ENCODE results near the gene ADCK2.
"Not testable (repeated sequence)": the region's sequence is repeated elsewhere in the genome, so short reads cannot be mapped to it uniquely, and the experiment has no call there.

The ADCK2 gene

GRCh38 chr7:140695381-140695780, 22.6 kb downstream of the ADCK2 start:
- DNase-seq (ENCODE audit: low read depth) = no peak

GRCh38 chr7:140696024-140696679, 23.4 kb downstream of the ADCK2 start:
- DNase-seq (ENCODE audit: low read depth) = peak; percentile 90

- DNase-seq (ENCODE audit: low read depth) = peak; percentile 20
These were observed 24.1 kb downstream of the ADCK2 start, which contains the start of gene NDUFB2 for GRCh38 chr7:140696680-140697446. TSS of gene NDUFB2 (plus strand) at chr7:140696708. CDS start at chr7:140696745, 37 bp downstream.

- DNase-seq (ENCODE audit: low read depth) = no peak
These were observed 24.9 kb downstream of the ADCK2 start for GRCh38 chr7:140697447-140698143.

- DNase-seq (ENCODE audit: low read depth) = no peak
These were observed 25.7 kb downstream of the ADCK2 start for GRCh38 chr7:140698477-140698876.

GRCh38 chr7:140702774-140703173, 30.0 kb downstream of the ADCK2 start:
- no peak for DNase-seq (ENCODE audit: low read depth)

GRCh38 chr7:140704205-140704604, 31.5 kb downstream of the ADCK2 start:
- DNase-seq (ENCODE audit: low read depth) = no peak

GRCh38 chr7:140707132-140707531, 34.4 kb downstream of the ADCK2 start:
- DNase-seq (ENCODE audit: low read depth) = no peak

GRCh38 chr7:140708764-140709163, 36.0 kb downstream of the ADCK2 start:
- DNase-seq (ENCODE audit: low read depth) = not testable (repeated sequence)

- not testable (repeated sequence) for DNase-seq (ENCODE audit: low read depth)
These were observed 39.6 kb downstream of the ADCK2 start for GRCh38 chr7:140712392-140712791.

GRCh38 chr7:140714331-140715040, 41.7 kb downstream of the ADCK2 start:
- no peak for DNase-seq (ENCODE audit: low read depth)

GRCh38 chr7:140719721-140720120, 47.0 kb downstream of the ADCK2 start:
- no peak for DNase-seq (ENCODE audit: low read depth)

GRCh38 chr7:140722254-140722653, 49.5 kb downstream of the ADCK2 start:
- no peak for DNase-seq (ENCODE audit: low read depth)

- DNase-seq (ENCODE audit: low read depth) = no peak
These were observed 50.3 kb downstream of the ADCK2 start for GRCh38 chr7:140723006-140723405.

GRCh38 chr7:140723574-140723973, 50.8 kb downstream of the ADCK2 start:
- DNase-seq (ENCODE audit: low read depth) = no peak

- no peak for DNase-seq (ENCODE audit: low read depth)
These were observed 52.0 kb downstream of the ADCK2 start for GRCh38 chr7:140724706-140725105.

- DNase-seq (ENCODE audit: low read depth) = no peak
These were observed 53.5 kb downstream of the ADCK2 start for GRCh38 chr7:140726281-140726680.

- DNase-seq (ENCODE audit: low read depth) = no peak
These were observed 59.7 kb downstream of the ADCK2 start for GRCh38 chr7:140732416-140732815.

- DNase-seq (ENCODE audit: low read depth) = no peak
These were observed 61.4 kb downstream of the ADCK2 start for GRCh38 chr7:140734096-140734495.

GRCh38 chr7:140734729-140735128, 62.0 kb downstream of the ADCK2 start:
- no peak for DNase-seq (ENCODE audit: low read depth)

- DNase-seq (ENCODE audit: low read depth) = no peak
These were observed 65.5 kb downstream of the ADCK2 start for GRCh38 chr7:140738280-140738679.

- not testable (repeated sequence) for DNase-seq (ENCODE audit: low read depth)
These were observed 70.5 kb downstream of the ADCK2 start for GRCh38 chr7:140743255-140743654.
